ENCODE results near the gene CUX1. TPM values are rescaled to one million over a fixed set of nuclear protein-coding genes. Genes with fewer than 3 reads are reported as not detected.
A peak's percentile ranks its signal among the peaks of the same experiment; 100 is the strongest.

Gene CUX1
- total and polyA plus RNA-seq, 2 of the 13 experiments (the other 11 are each of a cell fraction or from before 2014, with no cell fraction given), result 13.7 to 14.9 TPM

- TF ChIP-seq KIAA2018 (CRISPR knock-in tag; IDR thresholded peaks at IDR 0.05; ENCODE audit: borderline replicate concordance) (no peak), ZFP36 (IDR thresholded peaks at IDR 0.05; ENCODE audit: borderline replicate concordance, low read depth, low read length, partially characterized antibody) (no peak), ETV5 (CRISPR knock-in tag; IDR thresholded peaks at IDR 0.05; ENCODE audit: borderline replicate concordance) (peak; percentile 72), MAFG (CRISPR knock-in tag; IDR thresholded peaks at IDR 0.05) (no peak), ZFYVE20 (CRISPR knock-in tag; IDR thresholded peaks at IDR 0.05; ENCODE audit: borderline replicate concordance, low read depth) (no peak), PRPF4 (IDR thresholded peaks at IDR 0.05; ENCODE audit: low read depth, low read length, poor library complexity, severe bottlenecking) (no peak), CC2D1A (CRISPR knock-in tag; IDR thresholded peaks at IDR 0.05) (no peak), ZNF614 (CRISPR knock-in tag; IDR thresholded peaks at IDR 0.05; ENCODE audit: borderline replicate concordance) (no peak), ZNF777 (CRISPR knock-in tag; IDR thresholded peaks at IDR 0.05) (no peak), XBP1 (CRISPR knock-in tag; IDR thresholded peaks at IDR 0.05) (no peak), ZNF350 (CRISPR knock-in tag; IDR thresholded peaks at IDR 0.05; ENCODE audit: borderline replicate concordance, low read depth) (no peak), ZNF569 (CRISPR knock-in tag; IDR thresholded peaks at IDR 0.05; ENCODE audit: borderline replicate concordance) (no peak), MAF1 (CRISPR knock-in tag; IDR thresholded peaks at IDR 0.05; ENCODE audit: borderline replicate concordance) (no peak), ZNF724P (CRISPR knock-in tag; IDR thresholded peaks at IDR 0.05; ENCODE audit: borderline replicate concordance) (no peak), NFKBIZ (CRISPR knock-in tag; IDR thresholded peaks at IDR 0.05) (no peak), ZNF629 (CRISPR knock-in tag; conservative IDR thresholded peaks at IDR 0.05) (no peak), KDM5B (CRISPR knock-in tag; IDR thresholded peaks at IDR 0.05; ENCODE audit: borderline replicate concordance) (no peak), ZBTB46 (CRISPR knock-in tag; IDR thresholded peaks at IDR 0.05; ENCODE audit: borderline replicate concordance) (0 out of 2 replicates have a peak, but pooled peaks have one; percentile 57), E2F5 (CRISPR knock-in tag; conservative IDR thresholded peaks at IDR 0.05) (no peak)
Observed at GRCh38 chr7:102306916-102307677, 489.7 kb downstream of the CUX1 start (continued).
